NCI-H1694 (cell line): Measurements from ENCODE around the gene C19orf85.
A peak's percentile ranks its signal among the peaks of the same experiment; 100 is the strongest.

Experiments
- DNase-seq: peaks from one replicate; lab custom pipeline; 2025; lab: John Stamatoyannopoulos, UW

Gene C19orf85

GRCh38 chr19:55477905-55478304, 13.4 kb upstream of the C19orf85 start:
- DNase-seq = no peak

GRCh38 chr19:55476100-55476775, 11.7 kb upstream of the C19orf85 start, which contains the start of gene ZNF628:
TSS of gene ZNF628 (plus strand) at chr19:55476617. CDS start at chr19:55479911, 3,294 bp downstream.
- DNase-seq = peak; percentile 91

GRCh38 chr19:55474269-55475265, 10.0 kb upstream of the C19orf85 start:
- no peak for DNase-seq

- DNase-seq = no peak
These were observed 8.9 kb upstream of the C19orf85 start for GRCh38 chr19:55473225-55474012.

- no peak for DNase-seq
These were observed 7.9 kb upstream of the C19orf85 start for GRCh38 chr19:55472463-55472862.

GRCh38 chr19:55471266-55471665, 6.7 kb upstream of the C19orf85 start:
- DNase-seq = no peak

GRCh38 chr19:55468054-55468393, 3.5 kb upstream of the C19orf85 start:
- no peak for DNase-seq

- DNase-seq = no peak
These were observed 2.9 kb upstream of the C19orf85 start for GRCh38 chr19:55467236-55468053.

GRCh38 chr19:55466241-55466614, 1.7 kb upstream of the C19orf85 start:
- DNase-seq = no peak

GRCh38 chr19:55465460-55466240, 1.1 kb upstream of the C19orf85 start:
- no peak for DNase-seq

GRCh38 chr19:55464039-55464661, 401 bp downstream of the C19orf85 start:
- DNase-seq = no peak

- no peak for DNase-seq
These were observed 944 bp downstream of the C19orf85 start for GRCh38 chr19:55463583-55464031.

GRCh38 chr19:55462722-55463121, 1.8 kb downstream of the C19orf85 start:
- no peak for DNase-seq

GRCh38 chr19:55461974-55462626, 2.5 kb downstream of the C19orf85 start:
- DNase-seq = no peak

GRCh38 chr19:55461259-55461973, 3.1 kb downstream of the C19orf85 start, which contains the start of gene ISOC2:
TSS of gene ISOC2 (minus strand) at chr19:55461642. CDS start at chr19:55456486, 5,156 bp downstream.
- DNase-seq = peak; percentile 98

- peak; percentile 40 for DNase-seq
These were observed 3.8 kb downstream of the C19orf85 start for GRCh38 chr19:55460670-55461258.

- DNase-seq = no peak
These were observed 4.4 kb downstream of the C19orf85 start for GRCh38 chr19:55459950-55460657.

GRCh38 chr19:55459551-55459949, 5.0 kb downstream of the C19orf85 start:
- no peak for DNase-seq
